Colon (tissue), 2 donors: ENCODE data around the gene TOX2.
"Not testable (repeated sequence)": the region's sequence is repeated elsewhere in the genome, so short reads cannot be mapped to it uniquely, and the experiment has no call there.

Experiments
- FAIRE-seq: peaks from 2 replicates; lab custom pipeline; 2012; peaks lifted over from hg19 to GRCh38; lab: Jason Lieb, UNC
- donor health status: control.
- donor health status: control.

TOX2 gene

DNA sequence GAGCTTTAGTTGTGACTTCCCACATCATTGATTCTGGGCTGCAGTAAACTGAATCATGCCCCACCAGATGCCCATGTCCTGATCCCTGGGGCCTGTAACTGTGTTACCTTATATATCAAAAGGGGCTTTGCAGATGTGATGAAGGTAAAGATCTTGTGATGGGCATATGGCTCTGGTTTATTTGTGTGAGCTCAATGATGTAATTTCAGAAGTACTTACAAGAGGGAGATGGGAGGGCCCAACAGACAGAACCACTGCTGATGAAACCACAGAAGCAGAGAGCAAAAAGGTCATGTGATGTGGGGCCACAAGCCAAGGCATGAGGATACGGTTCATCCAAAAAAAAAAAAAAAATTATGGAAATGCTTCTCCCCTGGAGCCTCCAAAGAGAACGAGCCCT is 118.7 kb downstream of the TOX2 start:
- FAIRE-seq = no peak

DNA sequence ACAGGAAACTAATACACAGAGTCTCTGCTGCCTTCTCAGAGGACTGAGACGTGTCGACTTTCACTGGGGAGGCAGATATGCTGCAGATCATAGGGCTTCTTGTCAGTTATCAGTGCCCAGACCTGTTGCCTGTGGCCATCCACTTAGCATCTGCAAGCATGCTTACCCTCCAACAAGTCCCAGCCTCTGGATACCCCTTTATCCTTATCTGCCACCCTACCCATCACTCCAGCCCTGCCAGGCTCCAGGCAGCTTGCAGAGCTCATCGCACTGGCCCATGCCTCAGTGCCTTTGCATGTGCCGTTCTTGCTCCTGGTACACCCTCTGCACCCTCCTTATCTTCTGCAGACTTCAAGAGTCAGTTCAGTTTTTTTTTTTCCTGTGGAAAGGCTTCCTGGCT is 119.2 kb downstream of the TOX2 start:
- no peak for FAIRE-seq

DNA sequence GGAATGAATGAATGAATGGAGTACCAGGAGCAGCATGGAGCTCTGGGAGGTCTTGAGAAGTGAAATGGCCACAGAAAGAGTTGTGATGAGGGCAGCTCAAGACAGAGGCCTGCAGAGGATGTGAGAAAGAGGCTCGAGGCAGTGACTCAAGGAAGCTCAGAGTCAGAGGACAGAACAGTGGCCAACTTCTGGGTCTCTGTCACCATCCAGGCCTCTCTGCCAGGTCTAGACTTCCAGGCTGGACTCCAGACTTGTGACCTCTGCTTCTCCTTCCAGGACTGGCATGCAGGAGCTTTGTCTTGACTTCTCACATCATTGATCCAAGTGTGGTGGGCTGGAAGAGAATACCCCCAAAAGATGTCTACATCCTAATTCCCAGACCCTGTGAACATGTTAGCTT is 119.8 kb downstream of the TOX2 start:
- no peak for FAIRE-seq

DNA sequence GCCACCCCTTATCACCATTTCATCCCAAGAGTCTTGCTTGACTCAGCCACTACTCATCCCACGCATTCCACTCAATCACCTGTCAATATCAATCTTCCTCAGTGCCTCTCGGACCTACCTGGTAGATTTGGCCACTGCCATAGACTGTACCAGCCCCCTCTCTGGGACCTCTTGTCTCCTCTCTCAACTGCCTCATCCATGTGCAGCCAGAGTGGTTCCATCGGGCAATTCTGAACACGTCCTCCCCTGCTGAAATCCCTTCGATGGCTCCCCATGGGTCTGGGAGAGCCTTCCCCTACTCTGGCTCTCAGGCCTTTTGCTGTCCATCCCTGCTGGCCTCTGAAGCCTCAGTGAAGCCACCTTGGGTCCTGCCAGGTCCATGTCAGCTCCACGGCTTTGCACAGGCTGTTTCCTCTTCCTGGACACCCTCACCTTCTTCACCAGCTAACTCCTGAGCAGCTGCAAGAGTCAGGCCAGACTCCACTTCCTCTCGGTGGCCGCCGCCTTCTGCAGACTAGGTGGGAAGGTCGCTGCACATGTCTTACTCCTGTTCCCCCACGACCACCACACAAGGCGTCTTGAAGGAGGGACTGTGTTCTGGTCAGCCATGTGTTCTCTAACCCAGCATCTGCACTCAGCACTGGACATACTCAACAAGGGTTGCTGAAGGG is 120.4 kb downstream of the TOX2 start:
- FAIRE-seq = no peak

DNA sequence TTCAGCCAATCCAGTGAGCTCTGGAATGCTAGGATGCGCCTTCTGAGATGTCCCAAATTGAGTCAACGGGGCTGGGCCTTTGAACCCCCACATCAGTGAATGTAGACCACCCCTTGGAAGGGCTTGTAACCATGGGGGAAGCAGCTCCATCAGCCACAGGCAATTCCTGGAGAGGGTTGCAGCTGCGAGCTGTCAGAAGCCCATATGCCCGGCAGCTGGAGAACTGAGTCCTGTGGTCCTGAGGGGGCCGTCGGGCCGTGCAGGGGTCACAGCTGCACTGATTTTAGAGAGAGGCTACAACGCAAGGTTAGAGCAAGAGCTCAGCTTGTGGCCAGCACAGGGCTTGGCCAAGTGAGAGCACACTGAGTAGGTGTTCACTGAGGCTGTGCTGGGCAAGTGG is 121.3 kb downstream of the TOX2 start:
- no peak for FAIRE-seq

DNA sequence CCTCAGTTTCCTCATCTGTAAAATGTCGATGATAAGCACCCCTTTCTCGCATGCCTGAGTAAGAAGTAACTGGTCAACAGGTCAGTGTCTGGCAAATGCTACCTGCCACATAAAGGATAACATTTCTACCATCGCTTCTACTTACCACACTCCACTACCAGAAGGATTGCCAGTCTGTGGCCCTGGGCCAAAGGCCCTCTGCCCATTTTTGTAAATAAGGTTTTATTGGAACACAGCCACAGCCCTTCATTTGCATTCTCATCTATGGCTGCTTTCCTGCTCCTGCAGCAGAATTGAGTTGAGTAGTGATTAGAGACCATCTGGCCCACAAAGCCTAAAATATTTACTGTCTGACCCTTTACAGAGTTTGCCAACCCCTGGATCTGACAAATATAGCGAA is 121.8 kb downstream of the TOX2 start:
- no peak for FAIRE-seq

DNA sequence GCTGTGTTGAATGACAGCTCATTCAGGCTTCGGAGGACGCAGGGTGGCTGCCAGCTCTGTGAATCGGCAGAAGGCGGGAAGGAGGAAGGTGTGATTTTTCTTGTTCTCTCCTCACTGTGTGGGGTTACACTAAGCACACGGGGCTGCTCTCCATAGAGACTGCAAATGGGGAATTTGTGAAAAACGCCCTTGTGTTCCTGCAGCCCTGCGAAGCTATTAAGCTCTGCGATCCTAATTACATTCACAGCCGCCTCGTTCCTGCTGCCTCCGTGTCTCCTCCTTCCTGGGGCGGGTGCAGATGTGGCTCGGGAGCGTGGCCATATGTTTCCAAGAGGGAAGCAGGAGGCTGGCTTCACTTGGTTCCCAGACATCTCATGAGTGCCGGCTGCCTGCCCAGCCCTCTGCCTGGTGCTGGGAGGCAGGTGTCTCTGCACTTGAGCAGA is 124.0 kb downstream of the TOX2 start:
- no peak for FAIRE-seq

DNA sequence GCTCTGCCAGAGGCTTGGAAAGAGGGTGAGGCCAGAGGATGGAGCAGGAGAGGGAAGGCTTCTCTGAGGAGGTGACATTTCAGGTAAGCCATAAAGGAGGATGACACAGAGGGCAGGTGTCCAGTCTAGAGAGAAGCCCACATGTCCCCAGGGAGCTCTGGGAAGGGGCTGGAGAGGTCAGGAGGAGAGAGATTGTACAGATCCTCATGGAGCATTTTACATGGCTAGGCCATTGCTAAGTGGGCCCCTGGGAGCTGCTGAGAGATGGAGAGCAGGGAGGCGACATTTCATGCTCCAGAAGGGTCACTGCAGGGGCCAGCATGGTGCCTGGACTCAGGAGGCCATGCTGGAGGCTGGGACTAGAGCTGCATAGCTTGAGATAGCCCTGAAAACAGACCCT is 124.5 kb downstream of the TOX2 start:
- FAIRE-seq = no peak

DNA sequence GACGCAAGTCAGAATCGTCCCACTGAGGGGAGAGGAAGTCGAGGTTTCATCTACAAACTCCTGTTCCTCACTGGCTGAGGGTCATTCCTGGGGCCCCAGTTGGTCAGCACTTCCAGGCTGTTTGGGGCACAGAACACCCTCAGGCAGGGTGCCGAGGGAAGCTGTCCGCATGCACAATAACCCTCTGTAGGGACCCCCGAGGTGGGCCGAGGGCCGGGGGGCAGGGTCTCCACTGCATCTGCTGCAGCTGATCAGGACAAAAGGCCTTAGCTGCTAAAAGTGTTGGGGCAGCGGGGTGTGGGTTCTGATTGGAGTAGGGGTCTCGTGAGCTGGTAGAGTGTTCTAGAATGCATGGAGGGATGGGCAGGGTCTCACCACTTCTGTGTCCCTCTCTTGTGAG is 125.1 kb downstream of the TOX2 start:
- no peak for FAIRE-seq

DNA sequence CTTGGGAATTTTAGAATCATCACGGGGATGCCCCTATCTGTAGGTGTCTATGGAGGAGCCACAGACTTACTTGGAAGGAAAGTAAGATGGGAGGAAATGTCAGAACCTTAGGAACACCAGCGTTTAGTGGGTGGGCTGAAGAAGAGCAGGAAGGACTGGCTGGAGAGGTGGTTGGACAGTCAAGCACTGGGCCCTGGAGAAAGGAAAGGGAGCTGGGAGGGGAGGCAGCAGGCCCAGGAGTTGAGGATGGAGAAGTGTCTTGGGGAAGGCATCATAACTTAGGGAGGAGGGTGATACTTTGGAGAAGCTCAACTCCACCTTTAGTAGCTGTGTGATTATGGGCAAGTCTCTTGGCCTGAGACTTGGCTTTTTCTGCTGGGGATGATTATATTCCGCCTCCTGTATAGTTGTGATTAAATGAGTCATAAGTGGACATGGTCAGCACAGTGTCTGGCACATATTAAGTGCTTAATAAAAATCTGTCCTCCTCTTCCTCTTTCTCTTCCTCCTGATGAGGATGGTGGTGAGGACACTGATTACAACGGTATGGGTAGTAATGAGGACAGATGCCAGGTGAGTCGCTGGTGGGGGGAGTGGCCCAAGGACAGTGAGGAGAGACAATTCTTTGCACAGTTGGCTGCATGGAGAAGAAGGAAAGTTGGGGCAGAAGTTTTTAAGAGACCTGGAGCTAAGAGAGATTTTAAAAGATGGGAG is 125.7 kb downstream of the TOX2 start:
- FAIRE-seq = no peak

DNA sequence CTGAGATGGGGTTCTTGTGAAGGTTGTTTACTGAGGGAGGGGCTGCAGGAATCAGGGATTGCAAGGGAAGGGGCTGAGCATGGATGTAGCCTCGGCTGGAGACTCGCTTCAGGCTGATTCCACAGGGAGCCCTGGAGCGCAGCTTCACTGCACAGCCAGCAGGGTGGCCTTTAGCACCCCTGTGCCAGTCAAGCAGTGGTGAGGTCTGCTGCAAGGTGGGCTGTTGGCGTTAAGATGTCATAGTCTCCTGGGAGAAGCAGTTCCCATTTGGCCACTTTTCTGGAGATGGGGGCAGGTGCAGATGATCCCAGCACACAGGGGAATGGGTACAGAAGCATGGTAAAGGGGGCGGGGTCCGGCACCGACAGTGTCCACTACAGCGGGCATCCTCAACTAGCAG is 126.3 kb downstream of the TOX2 start:
- FAIRE-seq = no peak

DNA sequence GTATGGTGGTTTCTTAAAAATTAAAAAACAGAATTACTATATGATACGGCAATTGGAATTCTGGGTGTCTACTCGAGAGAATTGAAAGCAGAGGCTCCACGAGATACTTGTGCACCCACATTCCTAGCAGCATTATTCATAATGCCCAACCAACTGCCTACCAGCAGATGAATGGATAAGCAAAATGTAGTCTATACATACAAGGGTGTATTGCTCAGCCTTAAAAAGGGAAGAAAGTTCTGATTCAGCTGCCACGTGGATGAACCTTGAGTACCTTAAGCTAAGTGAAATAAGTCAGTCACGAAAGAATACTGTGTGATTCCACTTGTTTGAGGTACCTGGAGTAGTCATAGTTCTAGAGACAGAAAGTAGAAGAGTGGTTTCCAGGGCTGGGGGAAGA is 130.1 kb downstream of the TOX2 start:
- FAIRE-seq = not testable (repeated sequence)

DNA sequence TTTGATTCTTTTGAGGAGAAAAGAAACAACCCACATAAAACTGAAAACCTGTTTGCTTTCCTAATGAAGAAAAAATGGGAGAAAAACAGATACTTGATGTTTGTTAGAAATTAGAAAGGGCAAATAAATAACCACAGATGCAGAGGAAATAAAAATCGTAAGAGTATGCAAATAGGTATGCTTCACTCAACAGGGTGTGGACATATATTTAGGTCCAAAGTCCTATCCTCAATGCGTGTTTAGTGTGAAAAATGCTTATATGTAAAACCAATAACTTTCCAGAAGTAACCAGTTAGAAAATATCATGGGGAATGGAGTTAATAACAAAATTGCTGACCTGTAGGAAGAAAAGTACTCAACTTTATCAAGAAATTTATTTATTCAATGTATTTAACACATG is 135.7 kb downstream of the TOX2 start:
- no peak for FAIRE-seq

DNA sequence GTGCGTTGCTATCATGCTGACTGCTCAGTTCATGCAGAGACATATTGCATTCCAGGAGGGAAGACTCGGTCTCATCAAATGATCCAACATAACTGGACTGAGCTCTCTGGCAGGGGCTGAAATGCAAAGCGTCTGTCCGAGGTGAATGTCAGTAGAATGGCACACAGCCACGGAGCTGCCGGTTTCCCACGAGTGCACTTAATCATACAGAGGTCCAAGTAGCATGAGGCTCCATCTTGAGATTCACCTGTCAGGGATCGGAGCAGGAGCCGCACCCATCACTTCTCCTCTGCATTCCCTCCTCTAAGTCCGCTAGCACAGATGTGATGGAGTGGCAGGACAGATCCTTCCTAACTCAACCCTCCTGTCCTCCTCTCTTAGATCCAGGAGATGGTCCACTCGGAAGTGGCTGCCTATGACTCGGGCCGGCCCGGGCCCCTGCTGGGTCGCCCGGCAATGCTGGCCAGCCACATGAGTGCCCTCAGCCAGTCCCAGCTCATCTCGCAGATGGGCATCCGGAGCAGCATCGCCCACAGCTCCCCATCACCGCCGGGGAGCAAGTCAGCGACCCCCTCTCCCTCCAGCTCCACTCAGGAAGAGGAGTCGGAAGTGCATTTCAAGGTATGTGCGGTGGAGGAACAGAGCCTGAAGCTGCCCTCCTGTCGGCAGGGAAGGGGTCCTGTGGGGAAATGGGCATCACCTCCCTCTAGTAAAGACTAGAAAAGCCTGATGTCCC is 136.4 kb downstream of the TOX2 start:
- FAIRE-seq = no peak

DNA sequence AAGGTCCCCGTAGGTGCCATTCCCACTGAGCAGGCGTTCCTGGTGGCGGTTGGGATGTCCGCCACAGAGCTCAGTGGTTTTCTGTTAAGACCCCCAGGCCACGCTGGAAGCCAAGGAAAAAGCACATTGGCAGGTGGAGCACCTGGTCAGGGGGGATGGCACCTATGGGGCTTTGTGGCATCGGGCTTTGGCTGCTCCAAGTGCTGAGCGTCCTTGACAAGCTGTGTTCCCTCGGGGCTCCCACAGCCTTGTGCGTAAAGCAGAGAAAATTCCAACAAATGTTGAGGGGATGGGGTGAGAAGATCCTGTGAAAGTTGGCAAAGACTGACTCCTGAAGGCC is 137.0 kb downstream of the TOX2 start:
- no peak for FAIRE-seq

DNA sequence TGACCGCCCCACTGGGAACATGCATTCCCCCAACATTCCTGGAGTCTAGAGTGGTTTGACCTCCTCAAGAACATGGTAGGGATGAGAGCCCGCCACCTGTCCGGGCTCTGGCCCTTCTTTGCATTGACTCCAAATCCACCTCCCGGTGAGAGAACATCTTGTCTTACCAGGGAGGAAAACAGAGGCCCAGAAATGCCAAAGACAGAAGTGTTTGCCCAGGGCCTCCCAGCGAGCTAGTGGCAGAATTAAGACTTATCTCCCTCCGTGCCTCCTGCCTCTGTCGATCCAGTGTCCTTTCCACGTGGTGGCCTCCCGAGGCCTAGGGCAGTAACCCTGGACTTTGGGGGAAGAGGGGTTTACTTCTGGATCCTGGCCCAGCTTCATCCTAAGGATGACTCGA is 137.5 kb downstream of the TOX2 start:
- no peak for FAIRE-seq

DNA sequence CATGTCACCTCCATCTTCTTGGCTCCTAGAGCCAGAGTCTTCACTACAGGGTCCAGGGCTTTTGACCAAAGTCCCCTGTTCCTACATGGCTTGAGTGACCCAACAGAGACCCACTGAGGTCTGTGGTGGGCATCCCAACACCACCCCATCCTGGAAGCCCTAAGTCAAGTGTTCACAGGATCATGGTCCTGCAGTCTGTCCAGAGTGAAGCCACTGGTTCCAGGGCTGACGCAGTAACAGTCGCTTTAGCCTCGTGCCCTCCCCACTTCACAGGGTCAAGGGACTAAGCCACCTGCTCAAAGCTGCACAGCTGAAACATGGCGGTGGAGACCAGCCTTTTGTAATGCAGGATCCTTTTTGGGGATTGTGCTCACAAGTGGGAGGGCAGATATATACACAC is 138.4 kb downstream of the TOX2 start:
- no peak for FAIRE-seq

DNA sequence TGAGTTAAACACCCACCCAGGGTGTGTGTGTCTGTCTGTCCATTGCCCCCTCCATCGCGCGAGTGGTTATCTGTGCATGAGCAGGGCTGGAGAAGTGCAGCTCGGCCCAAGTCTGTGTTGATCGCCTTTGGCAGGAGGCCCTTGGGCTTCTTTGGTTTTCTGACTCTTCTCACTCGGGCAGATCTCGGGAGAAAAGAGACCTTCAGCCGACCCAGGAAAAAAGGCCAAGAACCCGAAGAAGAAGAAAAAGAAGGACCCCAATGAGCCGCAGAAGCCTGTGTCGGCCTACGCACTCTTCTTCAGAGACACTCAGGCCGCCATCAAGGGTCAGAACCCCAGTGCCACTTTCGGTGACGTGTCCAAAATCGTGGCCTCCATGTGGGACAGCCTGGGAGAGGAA is 139.5 kb downstream of the TOX2 start:
- no peak for FAIRE-seq

DNA sequence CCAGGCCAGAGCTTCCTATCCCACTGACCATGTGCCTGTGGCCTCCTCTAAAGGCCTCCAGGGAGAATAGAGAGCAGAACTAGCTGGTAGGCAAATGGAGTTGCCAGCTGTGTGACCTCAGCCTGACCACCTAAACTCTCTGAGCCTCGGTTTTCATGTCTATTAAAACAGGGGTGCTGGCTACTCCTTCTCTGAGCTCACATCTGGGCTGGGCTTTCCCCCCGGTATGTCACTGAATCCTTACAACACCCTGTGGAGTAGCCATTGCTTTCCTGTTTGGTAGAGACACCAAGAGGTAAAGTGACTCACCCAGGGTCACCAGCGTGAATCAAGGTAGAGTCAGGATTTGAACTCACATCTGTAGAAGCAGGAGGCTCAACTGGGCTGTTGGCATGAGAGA is 140.2 kb downstream of the TOX2 start:
- FAIRE-seq = no peak

DNA sequence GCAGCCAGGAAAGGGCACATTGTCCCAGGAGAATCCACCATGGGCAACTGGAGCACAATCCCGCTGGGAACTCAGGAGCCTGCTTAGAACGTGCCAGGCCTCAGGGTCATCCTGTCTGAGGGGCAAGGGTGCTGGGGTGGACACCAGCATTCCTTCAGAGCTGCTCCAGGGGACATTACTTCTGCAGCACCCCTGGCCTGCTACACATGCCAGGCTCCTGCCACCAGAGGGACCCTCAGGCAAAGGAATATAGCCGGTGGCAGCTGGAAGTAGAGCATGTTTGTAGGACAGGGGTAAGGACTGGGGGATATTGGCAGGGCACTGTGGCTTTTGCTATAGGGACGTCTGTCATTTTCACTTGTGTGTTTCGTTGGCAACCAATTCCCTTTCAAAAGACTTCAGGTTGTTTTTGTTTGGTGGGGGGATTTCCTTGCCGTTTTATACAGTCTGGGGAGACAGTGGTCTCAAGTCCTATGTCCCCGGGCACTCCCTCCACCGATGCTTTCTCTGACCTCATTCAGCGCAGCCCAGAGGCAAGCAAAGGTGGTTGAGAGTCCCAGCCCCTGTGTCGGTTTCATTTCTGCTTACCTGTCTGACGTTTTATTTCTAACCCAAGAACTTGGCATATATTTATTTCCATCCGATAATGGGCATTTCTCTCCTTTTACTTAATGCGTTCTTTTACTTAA is 141.5 kb downstream of the TOX2 start:
- FAIRE-seq = no peak

DNA sequence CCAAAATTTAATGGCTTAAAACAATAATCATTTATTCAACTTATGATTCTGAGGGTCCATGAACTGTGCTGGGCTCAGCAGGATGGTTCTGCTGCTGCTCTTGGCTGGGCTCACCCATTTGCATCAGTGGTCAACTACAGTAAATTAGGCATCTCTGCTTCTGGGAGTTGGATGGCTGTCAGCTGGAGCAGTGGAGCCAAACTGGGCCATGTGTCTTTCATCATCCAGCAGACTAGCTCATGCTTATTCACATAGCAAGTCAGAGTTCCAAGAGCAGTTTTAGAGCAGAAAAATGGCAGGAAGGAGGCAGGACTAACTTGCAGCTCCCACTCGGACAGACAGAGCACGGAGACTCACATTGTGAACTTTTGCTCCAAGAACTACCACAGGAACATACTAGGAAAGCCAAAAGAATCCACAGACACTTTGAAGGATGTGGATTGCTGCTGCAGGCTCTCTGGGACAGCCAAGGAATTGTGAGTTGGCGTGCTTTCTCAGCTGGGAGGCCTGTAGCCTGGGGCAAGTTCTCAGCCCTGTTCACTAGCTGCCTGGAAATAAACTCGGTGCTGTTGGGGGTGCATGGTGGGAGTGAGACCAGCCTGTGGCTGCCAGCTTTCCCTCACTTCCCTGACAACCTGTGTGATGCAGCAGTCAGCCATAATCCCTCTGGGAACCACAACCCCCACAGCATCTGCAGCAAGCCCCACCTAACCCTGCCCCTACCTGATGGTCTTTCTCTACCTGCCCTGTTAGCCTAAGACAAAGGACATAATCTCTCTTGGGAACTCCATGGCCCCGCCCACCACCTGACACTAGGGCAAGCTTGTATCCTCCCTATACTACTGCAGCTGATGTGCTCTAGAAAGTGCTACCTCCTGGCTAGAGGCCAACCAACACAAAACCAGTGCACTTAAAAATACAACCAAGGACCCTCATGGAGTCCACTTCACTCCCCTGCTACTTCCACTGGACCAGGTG is 143.3 kb downstream of the TOX2 start:
- no peak for FAIRE-seq
